CMK (cell line): ENCODE data around the gene AVPR2.

Experiments
- DNase-seq: peaks from one replicate; pipeline ENCODE4 v3.0.0-alpha.2; 2010; ENCODE audit warnings: low read depth

The AVPR2 gene

GRCh38 chrX:153932220-153932915 lies 27.9 kb downstream of the AVPR2 start:
- no peak for DNase-seq

DNA sequence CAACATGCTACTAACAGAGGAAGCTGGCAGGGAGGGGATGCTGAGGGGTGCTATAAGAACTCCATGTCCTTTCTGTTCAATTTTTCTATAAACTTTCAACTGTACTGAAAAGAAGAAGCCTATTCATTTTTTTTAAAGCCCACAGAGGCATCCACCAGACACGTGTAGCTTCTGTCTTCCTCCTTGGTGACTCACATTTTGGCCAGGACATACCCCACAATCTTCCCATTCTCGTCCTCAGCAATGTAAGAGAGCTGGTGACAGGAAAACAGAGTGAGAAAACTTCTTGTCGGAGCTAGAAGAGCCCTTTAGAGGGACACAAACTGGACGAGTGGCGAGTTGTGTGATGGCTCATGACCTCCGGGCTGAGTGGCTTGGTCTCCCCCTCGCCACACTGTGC lies 29.3 kb downstream of the AVPR2 start:
- DNase-seq = no peak

GRCh38 chrX:153934148-153934761 lies 29.8 kb downstream of the AVPR2 start:
- no peak for DNase-seq

- DNase-seq = no peak
Observed at GRCh38 chrX:153934762-153935325, 30.4 kb downstream of the AVPR2 start, which contains the start of gene NAA10. TSS of gene NAA10 (minus strand) at chrX:153935037. CDS start at chrX:153934904, 133 bp downstream.

DNA sequence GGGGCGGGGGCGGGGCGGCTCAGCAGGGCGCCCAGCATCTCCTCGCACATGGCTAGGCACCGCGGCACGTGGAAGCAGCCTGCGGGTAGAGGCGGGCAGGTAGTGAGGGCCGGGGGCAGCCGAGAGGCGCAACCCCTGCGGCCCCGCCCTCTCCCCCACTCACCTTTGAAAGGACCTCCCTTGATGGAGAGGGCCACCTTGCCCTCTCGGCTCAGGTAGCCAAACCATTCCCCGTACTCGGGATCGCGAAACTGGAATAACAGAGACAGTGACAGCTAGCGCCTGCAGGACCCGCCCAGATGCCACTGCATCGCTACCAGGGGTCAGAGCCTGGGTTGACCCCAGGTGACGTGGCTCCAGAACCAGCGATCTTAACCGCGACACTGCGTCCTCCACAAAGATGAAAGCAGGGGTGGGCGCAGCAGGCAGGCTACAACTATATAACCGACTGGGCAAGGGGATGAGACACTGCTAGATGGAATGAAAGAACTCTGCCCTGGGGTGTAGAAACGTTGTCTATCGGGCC lies 30.9 kb downstream of the AVPR2 start:
- DNase-seq = no peak

GRCh38 chrX:153937056-153937455 lies 32.6 kb downstream of the AVPR2 start:
- DNase-seq = no peak

- DNase-seq = no peak
Observed at GRCh38 chrX:153938226-153938786, 33.8 kb downstream of the AVPR2 start.

DNA sequence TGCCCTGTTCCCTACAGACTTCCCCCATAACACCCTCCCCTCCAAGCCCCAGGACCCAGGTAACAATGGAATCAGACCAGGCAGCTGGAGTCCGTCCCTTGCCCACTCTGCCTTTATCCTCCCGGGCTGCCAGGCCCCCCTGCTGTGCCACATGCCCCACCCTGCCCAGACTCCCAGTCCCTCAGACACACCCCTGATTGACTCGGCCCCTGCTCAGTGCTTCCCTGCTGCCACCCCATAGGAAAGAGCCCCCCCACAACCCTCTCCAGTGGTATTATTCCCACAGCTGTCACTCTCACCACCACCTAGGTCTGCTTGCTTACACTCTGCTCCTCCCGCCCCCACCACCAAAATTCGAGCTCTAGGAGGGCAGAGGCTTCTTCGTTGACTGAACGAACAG lies 35.1 kb downstream of the AVPR2 start:
- DNase-seq = no peak

DNA sequence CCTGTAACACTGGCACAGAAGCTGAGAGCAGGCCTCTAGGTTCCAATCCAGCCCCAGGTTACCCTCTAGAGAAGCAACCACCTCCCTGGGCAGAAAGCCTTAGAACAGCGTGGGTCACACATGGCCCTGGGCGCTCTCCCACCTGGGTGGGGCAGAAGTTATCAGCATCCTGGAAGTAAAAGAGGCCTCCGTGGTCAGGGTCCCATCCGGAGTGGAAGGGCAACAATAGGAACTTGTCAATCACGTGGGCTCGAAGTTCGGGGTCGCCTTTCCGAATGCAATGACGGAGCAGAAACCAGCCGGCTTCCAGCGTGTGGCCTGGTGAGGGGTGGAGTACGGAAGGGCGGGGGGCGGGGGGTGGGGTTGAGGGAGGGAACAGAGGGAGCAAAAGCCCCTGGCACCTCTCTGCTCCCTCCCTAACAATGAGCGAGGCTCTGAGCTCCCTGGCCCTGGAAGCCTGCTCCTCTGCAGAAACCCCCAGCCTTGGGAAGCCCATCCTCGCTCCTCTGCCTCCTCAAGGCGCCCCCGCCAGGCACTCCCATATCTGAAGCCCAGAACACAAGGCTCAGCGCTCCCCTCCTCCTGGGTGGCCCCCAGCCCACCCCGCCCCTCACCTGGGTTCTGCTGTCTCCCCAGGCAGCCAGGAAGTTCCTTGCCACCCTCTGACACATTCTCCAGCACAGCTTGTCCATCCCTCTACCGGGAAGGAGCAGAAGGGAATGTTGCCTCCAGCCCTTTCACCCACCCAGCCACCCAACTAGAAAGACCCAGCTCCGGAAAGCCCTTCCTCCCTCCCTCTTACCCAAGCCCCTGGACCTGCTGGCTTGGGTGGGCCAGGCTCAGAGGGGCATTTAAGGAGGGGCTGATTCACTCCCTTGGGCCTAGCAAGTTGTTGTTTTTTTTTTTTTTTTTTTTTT lies 37.1 kb downstream of the AVPR2 start:
- peak; percentile 81 for DNase-seq

DNA sequence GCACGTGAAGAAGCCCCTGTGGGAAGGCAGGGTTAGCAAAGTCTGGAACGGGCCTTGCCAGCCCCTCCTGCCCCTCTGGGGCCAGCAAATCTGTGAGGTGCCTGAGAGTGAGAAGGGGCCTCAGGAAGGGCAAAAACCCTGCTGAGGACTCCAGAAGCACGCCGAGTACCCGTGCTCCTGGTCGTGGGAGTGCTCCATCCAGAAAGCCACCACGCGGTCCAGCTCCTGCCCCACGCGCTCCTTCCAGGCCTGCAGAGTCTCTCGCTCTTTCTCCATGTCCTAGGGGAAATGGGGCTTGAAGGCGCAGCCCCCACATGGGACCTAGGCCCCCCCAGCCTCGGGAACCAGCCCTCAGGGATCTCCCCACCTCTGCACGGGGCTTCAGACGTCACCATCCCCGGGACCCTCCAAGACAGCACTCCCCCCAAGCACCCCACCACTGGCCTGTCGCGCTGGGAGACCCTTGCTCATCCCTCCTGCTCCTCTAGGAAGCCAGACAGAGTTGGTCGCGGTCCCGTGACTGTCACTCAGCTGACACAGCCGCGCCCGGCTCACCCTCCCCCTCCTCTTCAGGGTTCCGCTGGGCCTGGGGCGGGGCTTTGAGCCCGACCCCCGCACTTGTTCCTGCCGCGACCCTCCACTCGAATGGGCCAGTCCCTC lies 39.8 kb downstream of the AVPR2 start, which contains the start of gene RENBP:
Gene RENBP (minus strand): TSS at position 504 of the 660 bp plus-strand sequence. CDS start 33 bp downstream, at position 471.
- DNase-seq = no peak

DNA sequence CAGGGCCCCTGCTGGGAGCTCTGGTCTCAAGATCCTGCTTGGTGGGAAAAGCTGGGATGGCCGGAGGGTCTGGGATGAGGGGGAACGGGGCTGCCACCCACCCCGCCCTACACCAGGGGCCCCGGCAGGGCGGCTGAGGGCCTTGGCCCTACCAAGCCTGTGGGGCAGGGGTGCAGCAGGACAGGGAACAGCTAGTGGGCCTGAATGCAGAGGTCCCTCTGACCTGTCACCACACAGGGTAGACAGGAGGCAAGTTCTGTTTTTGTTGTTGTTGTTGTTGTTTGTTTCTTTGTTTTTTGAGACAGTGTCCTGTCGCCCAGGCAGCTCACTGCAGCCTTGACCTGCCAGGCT lies 40.3 kb downstream of the AVPR2 start:
- DNase-seq = no peak

DNA sequence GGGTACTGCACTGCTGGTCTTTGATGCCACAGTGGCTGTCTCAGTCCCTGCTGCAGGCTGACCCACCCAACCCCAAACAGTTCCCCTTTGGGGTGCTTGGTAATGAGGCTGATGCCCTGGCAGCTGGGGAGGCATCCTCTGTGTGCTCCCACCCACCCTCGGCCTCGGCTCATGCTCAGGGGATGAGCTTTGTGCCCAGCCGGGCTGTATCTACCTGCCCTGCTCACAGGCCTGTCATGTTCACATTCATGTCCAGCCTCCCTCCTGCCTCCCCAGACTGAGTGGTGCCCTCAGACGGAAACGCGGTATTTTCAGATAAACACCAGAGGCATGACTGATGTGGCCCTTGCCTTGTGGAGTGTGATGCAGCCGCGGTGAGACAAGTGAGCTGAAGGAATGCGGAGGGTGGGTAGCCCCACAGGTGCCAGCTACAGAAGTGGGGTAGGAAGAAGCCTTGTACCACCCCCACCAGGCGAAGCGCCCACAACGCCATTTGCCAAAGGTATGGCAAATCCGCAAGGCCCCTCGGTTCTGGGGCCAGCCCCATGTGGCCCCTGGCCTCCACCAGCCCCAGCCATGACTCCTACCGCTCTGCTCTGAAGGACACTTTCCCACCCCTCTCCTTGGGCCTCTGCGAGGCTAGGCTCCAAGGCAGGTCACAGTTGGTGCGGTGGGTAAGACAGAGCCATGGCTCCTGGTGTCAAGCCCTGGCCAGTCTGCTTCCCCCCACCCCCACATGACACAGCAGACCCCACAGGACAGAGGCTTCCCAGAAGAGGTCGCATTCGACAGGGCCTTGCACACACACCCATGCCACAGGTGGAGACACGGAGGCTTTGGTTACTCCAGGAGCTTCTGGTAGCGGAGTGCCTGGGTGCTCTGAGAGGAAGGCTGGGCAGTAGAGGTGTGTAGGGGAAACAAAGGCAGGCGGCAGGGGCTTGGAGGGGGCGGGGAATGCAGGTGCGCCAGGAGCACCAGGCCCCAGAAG lies 41.8 kb downstream of the AVPR2 start:
- DNase-seq = no peak

DNA sequence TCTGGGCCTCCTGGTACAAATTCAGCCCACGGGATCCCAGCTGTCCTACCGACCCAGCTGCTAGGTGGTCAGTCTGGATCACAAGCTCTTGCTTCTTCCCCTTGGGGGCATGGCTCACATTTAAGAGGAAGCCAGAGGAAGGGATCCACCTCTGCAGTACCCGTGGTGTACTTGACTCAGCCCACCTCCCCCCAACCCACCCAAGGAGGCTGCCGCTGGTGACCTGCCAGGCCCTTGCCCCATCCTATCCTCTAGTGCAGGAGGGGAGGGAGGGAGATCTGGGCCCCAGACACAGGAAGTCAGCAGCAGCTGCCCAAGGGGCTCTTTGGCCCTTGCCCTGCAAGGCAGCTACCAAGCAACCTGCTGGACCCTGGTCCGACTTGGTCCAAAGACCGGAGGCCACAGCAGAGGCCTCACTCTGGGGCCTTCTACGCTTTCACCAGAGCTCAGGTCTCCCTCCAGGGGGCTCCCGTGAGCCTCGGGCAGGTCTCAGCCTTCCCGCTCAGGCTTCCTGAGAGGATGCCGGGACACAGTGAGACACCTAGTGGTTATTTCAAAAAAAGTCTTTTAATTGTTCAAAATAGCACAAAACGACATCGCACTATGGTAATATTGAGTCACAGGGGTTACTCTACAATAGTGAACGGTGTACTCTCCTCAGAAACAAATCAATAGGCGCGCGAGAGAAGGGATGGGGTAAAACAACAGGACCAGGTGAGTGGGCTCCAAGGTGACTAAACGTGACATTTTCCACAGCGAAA lies 42.7 kb downstream of the AVPR2 start:
- no peak for DNase-seq

DNA sequence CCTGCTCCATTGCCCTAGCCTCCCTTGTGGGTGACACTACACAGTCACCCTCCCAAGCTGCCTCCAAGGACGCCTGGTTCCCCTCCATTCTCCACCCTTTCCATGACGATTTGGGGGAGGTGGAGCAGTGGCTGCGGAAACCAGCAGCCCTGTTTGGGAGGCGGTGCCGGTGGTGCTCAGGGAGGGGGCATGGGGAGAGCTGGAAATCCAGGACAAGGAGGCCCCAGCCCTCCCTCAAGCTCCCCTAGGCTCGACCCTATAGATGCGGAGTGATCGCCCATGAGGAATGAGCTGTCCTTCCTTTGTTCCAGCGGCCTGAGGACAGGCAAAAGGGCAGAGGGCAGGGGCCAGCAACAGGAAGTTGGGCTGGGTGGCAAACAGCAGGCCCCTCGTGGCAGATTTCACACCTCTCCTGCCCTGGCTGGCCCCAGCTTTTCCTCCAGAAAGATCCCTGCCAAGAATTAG lies 43.6 kb downstream of the AVPR2 start:
- no peak for DNase-seq

DNA sequence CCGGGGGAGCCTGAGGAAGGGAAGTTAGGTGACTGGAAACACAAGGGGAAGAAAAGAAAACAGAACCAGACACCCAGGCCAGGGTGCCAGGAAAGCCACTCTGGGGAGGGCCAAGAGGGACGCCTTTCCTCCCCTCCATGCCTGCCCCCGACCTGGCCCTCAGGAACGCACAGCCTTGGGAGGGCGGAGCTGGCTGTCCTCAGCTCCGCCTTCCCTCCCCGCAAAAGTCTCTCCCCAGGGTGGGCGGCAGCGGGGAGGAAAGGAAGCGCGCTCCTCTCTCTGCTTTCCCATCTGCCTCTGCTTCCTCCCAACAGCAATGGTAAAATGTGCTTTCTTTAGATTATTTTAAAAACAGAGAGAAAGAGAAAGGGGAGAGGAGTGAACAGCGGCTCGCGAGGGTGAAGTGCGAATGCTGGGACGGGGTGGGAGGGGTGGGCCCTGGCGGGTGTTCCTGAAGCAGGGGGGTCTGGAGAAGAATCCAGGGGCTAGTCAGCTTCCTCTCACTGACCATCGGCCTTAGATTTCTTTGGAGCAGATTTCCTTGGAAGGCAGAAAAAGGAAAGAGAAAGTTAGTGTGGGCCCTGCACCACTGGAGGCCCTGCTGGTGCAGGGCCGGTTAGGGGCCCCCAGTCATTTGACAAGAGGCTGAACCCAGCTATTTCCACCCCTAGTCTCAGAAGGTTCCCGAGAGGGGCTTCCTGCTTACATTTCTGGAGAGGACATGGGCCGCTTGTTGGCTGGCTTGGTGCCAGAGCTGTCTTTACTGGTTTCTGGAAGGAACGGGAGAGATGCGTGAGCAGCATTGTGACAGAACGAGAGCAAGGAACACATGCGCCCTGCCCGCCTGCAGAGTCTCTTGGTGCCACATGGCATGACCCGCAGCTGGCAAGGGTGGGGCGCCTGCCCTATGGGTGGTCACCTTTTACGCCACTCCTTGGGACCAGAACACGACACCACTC lies 44.7 kb downstream of the AVPR2 start:
- DNase-seq = no peak

GRCh38 chrX:153950127-153950526 lies 45.7 kb downstream of the AVPR2 start:
- no peak for DNase-seq

- DNase-seq = no peak
Observed at GRCh38 chrX:153951683-153952372, 47.4 kb downstream of the AVPR2 start.
